ENCODE measurements around the gene PIK3R1. TPM values are rescaled to one million over a fixed set of nuclear protein-coding genes. Genes with fewer than 3 reads are reported as not detected.

PIK3R1 gene
- total RNA-seq, 4 donors from 2014 or later: 132 to 408 (median 221) TPM

DNA sequence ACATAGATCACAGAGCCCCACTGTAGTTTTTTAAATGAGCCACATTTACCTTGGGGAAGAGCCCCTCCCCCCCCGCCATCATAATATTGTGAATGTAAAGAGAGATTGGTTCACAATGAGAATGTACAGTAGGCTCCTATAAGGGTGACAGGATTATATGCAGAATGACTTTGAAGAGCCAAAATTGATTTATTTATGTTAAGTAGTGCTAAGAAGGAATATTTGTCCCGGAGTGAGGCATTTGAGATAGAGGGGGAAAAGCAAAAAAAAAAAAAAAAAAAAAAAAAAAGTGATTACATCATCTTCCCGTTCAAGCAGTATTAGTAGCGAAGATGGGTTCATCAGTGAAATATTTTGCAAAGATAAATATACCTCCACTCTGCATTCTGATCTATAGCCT is 73.9 kb downstream of the PIK3R1 start:
- TF ChIP-seq, protein P1, sequence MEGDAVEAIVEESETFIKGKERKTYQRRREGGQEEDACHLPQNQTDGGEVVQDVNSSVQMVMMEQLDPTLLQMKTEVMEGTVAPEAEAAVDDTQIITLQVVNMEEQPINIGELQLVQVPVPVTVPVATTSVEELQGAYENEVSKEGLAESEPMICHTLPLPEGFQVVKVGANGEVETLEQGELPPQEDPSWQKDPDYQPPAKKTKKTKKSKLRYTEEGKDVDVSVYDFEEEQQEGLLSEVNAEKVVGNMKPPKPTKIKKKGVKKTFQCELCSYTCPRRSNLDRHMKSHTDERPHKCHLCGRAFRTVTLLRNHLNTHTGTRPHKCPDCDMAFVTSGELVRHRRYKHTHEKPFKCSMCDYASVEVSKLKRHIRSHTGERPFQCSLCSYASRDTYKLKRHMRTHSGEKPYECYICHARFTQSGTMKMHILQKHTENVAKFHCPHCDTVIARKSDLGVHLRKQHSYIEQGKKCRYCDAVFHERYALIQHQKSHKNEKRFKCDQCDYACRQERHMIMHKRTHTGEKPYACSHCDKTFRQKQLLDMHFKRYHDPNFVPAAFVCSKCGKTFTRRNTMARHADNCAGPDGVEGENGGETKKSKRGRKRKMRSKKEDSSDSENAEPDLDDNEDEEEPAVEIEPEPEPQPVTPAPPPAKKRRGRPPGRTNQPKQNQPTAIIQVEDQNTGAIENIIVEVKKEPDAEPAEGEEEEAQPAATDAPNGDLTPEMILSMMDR (IDR thresholded peaks at IDR 0.05; ENCODE audit: low read depth): no peak

DNA sequence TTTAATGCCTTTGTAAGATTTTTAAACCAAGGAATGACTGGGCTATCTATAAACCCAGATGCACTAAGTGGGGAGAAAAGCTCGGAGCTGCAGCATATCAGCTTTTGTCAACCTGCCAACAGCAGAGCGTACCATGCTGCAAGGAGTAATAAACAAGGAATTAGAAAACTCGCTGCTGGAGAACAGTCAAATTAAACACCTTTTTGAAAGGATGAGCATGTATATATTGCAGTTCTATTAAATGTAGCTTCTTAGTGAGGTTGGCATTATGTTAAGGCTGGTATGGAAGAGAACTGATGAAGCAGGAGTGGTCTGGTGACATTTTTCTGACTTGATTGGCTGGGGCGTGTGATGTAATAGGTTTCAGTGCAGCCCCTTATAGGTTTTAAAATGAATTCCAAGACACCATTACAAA is 74.7 kb downstream of the PIK3R1 start:
- TF ChIP-seq, protein P1 (IDR thresholded peaks at IDR 0.05; ENCODE audit: low read depth): no peak

DNA sequence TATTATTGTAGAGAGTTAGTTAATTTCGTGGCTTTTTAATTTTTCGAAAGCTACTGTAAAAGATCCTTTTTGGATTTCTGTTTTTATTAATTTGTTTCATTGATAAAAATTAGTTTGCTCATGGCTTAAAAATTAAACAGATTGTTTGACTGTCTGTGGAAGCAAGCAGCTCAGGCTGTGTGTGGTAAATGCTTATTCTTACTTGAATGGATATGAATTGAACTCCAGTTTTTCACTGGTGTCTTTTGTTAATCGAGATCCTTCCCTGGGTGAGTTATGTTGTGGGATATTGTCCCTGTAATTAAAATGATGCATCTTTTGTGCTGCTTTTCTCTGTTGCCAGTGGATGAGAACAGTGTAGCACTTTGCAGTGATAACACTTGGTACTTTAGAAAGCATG is 75.3 kb downstream of the PIK3R1 start:
- TF ChIP-seq, protein P1 (IDR thresholded peaks at IDR 0.05; ENCODE audit: low read depth): no peak

DNA sequence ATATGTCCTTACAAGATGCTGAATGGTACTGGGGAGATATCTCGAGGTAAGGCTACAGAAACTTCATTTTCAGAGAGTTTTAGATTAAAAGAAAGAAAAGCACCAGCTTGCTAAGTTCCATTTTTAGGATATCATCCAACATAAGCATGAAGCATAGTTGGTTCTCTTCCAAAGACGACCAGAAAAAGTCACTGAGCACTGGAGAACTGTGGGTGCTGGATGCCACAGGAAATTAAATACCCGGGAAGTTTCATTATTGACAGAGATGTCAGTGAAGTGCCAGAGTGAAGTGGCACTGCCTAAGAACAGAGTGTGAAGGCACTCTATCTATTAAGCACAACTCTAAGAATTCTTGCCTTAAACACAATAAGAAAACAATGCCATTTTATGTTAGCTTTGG is 76.8 kb downstream of the PIK3R1 start:
- TF ChIP-seq, protein P1 (IDR thresholded peaks at IDR 0.05; ENCODE audit: low read depth): no peak

DNA sequence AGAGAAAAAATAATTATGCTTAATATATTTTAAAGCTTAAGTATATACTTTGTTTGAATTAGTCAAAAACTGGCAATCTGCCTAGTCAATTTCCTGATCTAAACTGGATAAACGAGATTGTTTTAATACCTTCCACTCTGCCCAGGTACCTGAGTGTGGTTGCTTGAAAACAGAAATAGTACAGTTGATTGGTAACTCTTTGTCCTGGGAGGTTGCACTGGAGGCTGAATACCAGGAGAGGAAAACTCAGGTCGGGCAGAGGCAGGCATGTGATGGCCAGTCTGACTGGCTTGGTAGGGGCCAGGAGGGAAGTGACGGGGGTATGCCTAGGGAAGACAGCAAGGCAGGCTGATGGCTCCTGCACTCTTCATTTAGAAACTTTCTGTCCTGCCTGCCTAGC is 80.2 kb downstream of the PIK3R1 start:
- TF ChIP-seq, protein P1 (IDR thresholded peaks at IDR 0.05; ENCODE audit: low read depth): no peak

DNA sequence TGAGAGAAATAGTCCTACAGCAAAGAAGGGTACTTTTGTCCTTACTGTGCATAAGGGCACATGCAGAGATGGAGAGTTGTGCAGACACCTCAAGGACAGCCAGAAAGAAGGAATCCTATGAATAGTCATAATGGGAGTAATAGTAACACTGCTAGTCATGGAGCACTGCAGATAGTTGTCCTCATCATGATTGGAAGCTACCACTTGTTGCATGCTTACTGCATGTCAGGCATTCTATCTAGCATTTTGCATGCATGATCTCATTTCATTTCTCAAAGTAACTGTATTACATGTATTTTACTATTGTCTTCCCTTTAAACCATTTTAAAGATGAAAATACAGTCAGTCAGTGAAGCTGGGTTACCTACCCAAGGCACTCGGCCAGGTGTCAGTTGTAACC is 81.3 kb downstream of the PIK3R1 start:
- TF ChIP-seq, protein P1 (IDR thresholded peaks at IDR 0.05; ENCODE audit: low read depth): no peak

DNA sequence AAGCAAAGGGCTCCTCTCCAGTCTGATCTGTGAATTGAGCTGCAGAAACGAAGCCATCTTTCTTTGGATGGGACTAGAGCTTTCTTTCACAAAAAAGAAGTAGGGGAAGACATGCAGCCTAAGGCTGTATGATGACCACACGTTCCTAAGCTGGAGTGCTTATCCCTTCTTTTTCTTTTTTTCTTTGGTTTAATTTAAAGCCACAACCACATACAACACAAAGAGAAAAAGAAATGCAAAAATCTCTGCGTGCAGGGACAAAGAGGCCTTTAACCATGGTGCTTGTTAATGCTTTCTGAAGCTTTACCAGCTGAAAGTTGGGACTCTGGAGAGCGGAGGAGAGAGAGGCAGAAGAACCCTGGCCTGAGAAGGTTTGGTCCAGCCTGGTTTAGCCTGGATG is 82.1 kb downstream of the PIK3R1 start:
- TF ChIP-seq, protein P1 (IDR thresholded peaks at IDR 0.05; ENCODE audit: low read depth): no peak

All from subcutaneous adipose tissue (tissue), 4 donors.